HG02981 (cell line): ENCODE measurements around the gene MTFP1.

ENCODE experiments used
- ATAC-seq: cut with Tn5 transposase; IDR thresholded peaks from one replicate; pipeline ENCODE4 v1.9.1; 2021; ENCODE audit warnings: mild to moderate bottlenecking, moderate library complexity; ENCODE audit not compliant: unreplicated experiment

The MTFP1 gene

GRCh38 chr22:30424534-30425326 is 838 bp upstream of the MTFP1 start:
- no peak for ATAC-seq

GRCh38 chr22:30425327-30425615 is 297 bp upstream of the MTFP1 start:
- ATAC-seq, result no peak

GRCh38 chr22:30426388-30427353 is 1.1 kb downstream of the MTFP1 start:
- ATAC-seq, result no peak

- no peak for ATAC-seq
These were observed 2.3 kb downstream of the MTFP1 start for GRCh38 chr22:30427871-30428270.

- no peak for ATAC-seq
These were observed 4.3 kb downstream of the MTFP1 start for GRCh38 chr22:30429887-30430286.

- no peak for ATAC-seq
These were observed 5.4 kb downstream of the MTFP1 start for GRCh38 chr22:30430933-30431332.

GRCh38 chr22:30432096-30432495 is 6.5 kb downstream of the MTFP1 start:
- no peak for ATAC-seq

- no peak for ATAC-seq
These were observed 7.0 kb downstream of the MTFP1 start for GRCh38 chr22:30432520-30432919.

GRCh38 chr22:30433227-30433626 is 7.7 kb downstream of the MTFP1 start:
- ATAC-seq, result no peak

- no peak for ATAC-seq
These were observed 8.2 kb downstream of the MTFP1 start for GRCh38 chr22:30433773-30434172.

GRCh38 chr22:30434843-30435242 is 9.3 kb downstream of the MTFP1 start:
- ATAC-seq, result no peak

- no peak for ATAC-seq
These were observed 10.1 kb downstream of the MTFP1 start for GRCh38 chr22:30435674-30436126.

GRCh38 chr22:30436196-30436595 is 10.6 kb downstream of the MTFP1 start:
- no peak for ATAC-seq

- no peak for ATAC-seq
These were observed 13.0 kb downstream of the MTFP1 start for GRCh38 chr22:30438559-30438958.

GRCh38 chr22:30439226-30439625 is 13.7 kb downstream of the MTFP1 start:
- ATAC-seq, result no peak

GRCh38 chr22:30439836-30440235 is 14.3 kb downstream of the MTFP1 start:
- no peak for ATAC-seq

GRCh38 chr22:30441088-30441487 is 15.5 kb downstream of the MTFP1 start:
- ATAC-seq, result no peak

- ATAC-seq, result peak; percentile 61
These were observed 19.3 kb downstream of the MTFP1 start for GRCh38 chr22:30444632-30445437.

- ATAC-seq, result no peak
These were observed 20.0 kb downstream of the MTFP1 start for GRCh38 chr22:30445438-30446145.

GRCh38 chr22:30447656-30448055 is 22.1 kb downstream of the MTFP1 start:
- no peak for ATAC-seq
